ENCODE measurements around the gene TNRC6C.

DNA sequence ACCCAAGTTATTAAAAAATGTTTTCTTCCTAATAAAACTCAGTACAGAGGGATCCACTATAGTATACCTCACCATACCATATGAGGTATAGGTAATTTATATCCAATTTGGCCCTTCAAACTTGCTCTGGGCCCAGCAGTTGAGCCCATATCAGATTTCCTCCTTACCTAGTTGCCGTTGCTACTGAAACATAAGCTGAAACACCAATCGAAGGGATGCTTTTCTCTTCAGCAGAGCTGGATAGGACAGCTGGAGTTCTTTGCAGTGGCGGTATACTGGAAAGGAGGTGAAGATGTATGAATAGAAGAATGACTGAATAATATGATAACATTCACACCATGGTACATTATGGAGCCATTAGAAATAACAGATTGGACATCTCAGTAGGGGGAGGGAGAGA lies 42.7 kb downstream of the TNRC6C start:
- TF ChIP-seq, protein P1, sequence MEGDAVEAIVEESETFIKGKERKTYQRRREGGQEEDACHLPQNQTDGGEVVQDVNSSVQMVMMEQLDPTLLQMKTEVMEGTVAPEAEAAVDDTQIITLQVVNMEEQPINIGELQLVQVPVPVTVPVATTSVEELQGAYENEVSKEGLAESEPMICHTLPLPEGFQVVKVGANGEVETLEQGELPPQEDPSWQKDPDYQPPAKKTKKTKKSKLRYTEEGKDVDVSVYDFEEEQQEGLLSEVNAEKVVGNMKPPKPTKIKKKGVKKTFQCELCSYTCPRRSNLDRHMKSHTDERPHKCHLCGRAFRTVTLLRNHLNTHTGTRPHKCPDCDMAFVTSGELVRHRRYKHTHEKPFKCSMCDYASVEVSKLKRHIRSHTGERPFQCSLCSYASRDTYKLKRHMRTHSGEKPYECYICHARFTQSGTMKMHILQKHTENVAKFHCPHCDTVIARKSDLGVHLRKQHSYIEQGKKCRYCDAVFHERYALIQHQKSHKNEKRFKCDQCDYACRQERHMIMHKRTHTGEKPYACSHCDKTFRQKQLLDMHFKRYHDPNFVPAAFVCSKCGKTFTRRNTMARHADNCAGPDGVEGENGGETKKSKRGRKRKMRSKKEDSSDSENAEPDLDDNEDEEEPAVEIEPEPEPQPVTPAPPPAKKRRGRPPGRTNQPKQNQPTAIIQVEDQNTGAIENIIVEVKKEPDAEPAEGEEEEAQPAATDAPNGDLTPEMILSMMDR (IDR thresholded peaks at IDR 0.05; ENCODE audit: borderline replicate concordance, extremely low read depth, low read length, poor library complexity, severe bottlenecking) = no peak
- TF ChIP-seq EZH2 (IDR thresholded peaks at IDR 0.05; ENCODE audit: borderline replicate concordance, low read depth, low read length, severe bottlenecking) = no peak
